H1 (cell line): ENCODE measurements around the gene MIPEP. TPM values are rescaled to one million over a fixed set of nuclear protein-coding genes. Genes with fewer than 3 reads are reported as not detected.

Source experiments
- CTCF ChIA-PET: fragments of 300-600 bp; sonication (Branson Sonifier 250); formaldehyde crosslinking; loops from one replicate; lab custom pipeline; 2021; ENCODE audit not compliant: partially characterized antibody; lab: Charles Lee
- POLR2A ChIA-PET: fragments of 300-600 bp; sonication (Branson Sonifier 250); formaldehyde crosslinking; loops from one replicate; lab custom pipeline; 2021; ENCODE audit warnings: inconsistent platforms; ENCODE audit not compliant: partially characterized antibody; lab: Charles Lee
- DNase-seq, 2 experiments: peaks; one replicate each; pipeline versions ENCODE4 v3.0.0 to v3.0.0-alpha.2; 2010 to 2022; ENCODE audit warnings: low spot score in 2 of 2, low read depth in 1 of 2, mixed read lengths in 1 of 2
- FAIRE-seq: peaks from 2 replicates; lab custom pipeline; 2011; peaks lifted over from hg19 to GRCh38; lab: Jason Lieb, UNC
- H2AFZ ChIP-seq: 2 replicates; pipeline ENCODE4 v1.8.1; 2012; ENCODE audit warnings: low read length, inconsistent platforms
- H2AK5ac ChIP-seq: 2 replicates; pipeline ENCODE4 v1.6.1; 2013; ENCODE audit warnings: low read depth, low read length
- H2BK120ac ChIP-seq: replicated peaks from 2 replicates; pipeline ENCODE3; 2013; ENCODE audit warnings: low read depth, low read length, inconsistent platforms
- H2BK12ac ChIP-seq: 2 replicates; pipeline ENCODE4 v1.6.1; 2013; ENCODE audit warnings: low read depth, low read length
- H2BK15ac ChIP-seq: 2 replicates; pipeline ENCODE4 v1.6.1; 2013; ENCODE audit warnings: low read length
- H2BK20ac ChIP-seq: 2 replicates; pipeline ENCODE4 v1.6.1; 2013; ENCODE audit warnings: low read length
- H2BK5ac ChIP-seq: 2 replicates; pipeline ENCODE4 v1.6.1; 2013; ENCODE audit warnings: low read depth, low read length
- H3K14ac ChIP-seq: 2 replicates; pipeline ENCODE4 v1.6.1; 2013; ENCODE audit warnings: inconsistent platforms; ENCODE audit not compliant: insufficient read length
- H3K18ac ChIP-seq: 2 replicates; pipeline ENCODE4 v1.6.1; 2013; ENCODE audit warnings: low read length; ENCODE audit errors: extremely low read depth
- H3K23ac ChIP-seq: 2 replicates; pipeline ENCODE4 v1.6.1; 2013; ENCODE audit warnings: inconsistent platforms; ENCODE audit not compliant: insufficient read length
- H3K23me2 ChIP-seq: 2 replicates; pipeline ENCODE4 v1.6.1; 2013; ENCODE audit warnings: low read depth, low read length
- H3K27ac ChIP-seq: 2 replicates; pipeline ENCODE4 v1.6.1; 2011; ENCODE audit warnings: low read depth, low read length, inconsistent platforms
- H3K27me3 ChIP-seq, 4 experiments: replicated peaks in 1 of 4; 1 replicate in 1 of 4; 2 replicates in 3 of 4; pipeline versions ENCODE4 v1.6.1 to v1.8.1; 2011 to 2013; ENCODE audit warnings: low read length in 3 of 4, mild to moderate bottlenecking in 3 of 4, inconsistent platforms in 2 of 4, mixed read lengths in 2 of 4, moderate library complexity in 1 of 4; ENCODE audit not compliant: control insufficient read depth in 3 of 4, insufficient read depth in 3 of 4; ENCODE audit errors: extremely low read depth in 1 of 4
- H3K36me3 ChIP-seq, 4 experiments: 2 replicates each; pipeline versions ENCODE4 v1.6.1 to v1.8.1; 2011 to 2013; ENCODE audit warnings: mild to moderate bottlenecking in 4 of 4, low read length in 3 of 4, moderate library complexity in 2 of 4, control low read depth in 1 of 4, inconsistent platforms in 1 of 4; ENCODE audit not compliant: insufficient read depth in 4 of 4, control insufficient read depth in 2 of 4
- H3K4ac ChIP-seq: replicated peaks from 2 replicates; pipeline ENCODE3; 2013; ENCODE audit warnings: low read length, low read depth, mixed read lengths, inconsistent platforms; ENCODE audit not compliant: insufficient read length
- H3K4me1 ChIP-seq, 4 experiments: replicated peaks in 1 of 4; 1 replicate in 1 of 4; 2 replicates in 3 of 4; pipeline versions ENCODE4 v1.6.1 to v1.8.1; 2011 to 2013; ENCODE audit warnings: low read length in 3 of 4, inconsistent platforms in 2 of 4, mixed read lengths in 1 of 4; ENCODE audit not compliant: insufficient read depth in 4 of 4, control insufficient read depth in 3 of 4
- H3K4me2 ChIP-seq, 2 experiments: 2 replicates each; pipeline versions ENCODE4 v1.6.1 to v1.8.1; 2011 to 2013; ENCODE audit warnings: low read depth in 2 of 2, low read length in 2 of 2, control low read depth in 1 of 2, inconsistent platforms in 1 of 2, mild to moderate bottlenecking in 1 of 2; ENCODE audit not compliant: insufficient read depth in 1 of 2
- H3K4me3 ChIP-seq, 4 experiments: fragments of 200-600, 300-600 bp in 1 of 4; sonication (generic), shearing (Covaris generic), sonication (Bioruptor Twin) in 1 of 4; 2 replicates each; pipeline versions ENCODE4 v1.5.1 to v1.8.1; 2011 to 2016; ENCODE audit warnings: low read length in 4 of 4, low read depth in 3 of 4, control low read depth in 2 of 4, inconsistent platforms in 2 of 4, mild to moderate bottlenecking in 2 of 4, mixed read lengths in 1 of 4, moderate library complexity in 1 of 4; ENCODE audit not compliant: insufficient read depth in 2 of 4; ENCODE audit errors: extremely low read depth in 1 of 4
- H3K56ac ChIP-seq: replicated peaks from 2 replicates; pipeline ENCODE3; 2013; ENCODE audit warnings: low read depth, mild to moderate bottlenecking, mixed read lengths, low read length, inconsistent platforms; ENCODE audit not compliant: insufficient read length
- H3K79me1 ChIP-seq: 2 replicates; pipeline ENCODE4 v1.6.1; 2013; ENCODE audit warnings: low read depth, low read length, control low read depth
- H3K79me2 ChIP-seq, 2 experiments: 2 replicates each; pipeline versions ENCODE4 v1.6.1 to v1.8.1; 2012 to 2013; ENCODE audit warnings: low read length in 2 of 2, mild to moderate bottlenecking in 2 of 2, inconsistent platforms in 1 of 2; ENCODE audit not compliant: insufficient read depth in 2 of 2, control insufficient read depth in 1 of 2
- H3K9ac ChIP-seq, 4 experiments: replicated peaks in 1 of 4; 1 replicate in 1 of 4; 2 replicates in 3 of 4; pipeline versions ENCODE4 v1.6.1 to v1.8.1; 2011 to 2013; ENCODE audit warnings: low read depth in 3 of 4, low read length in 3 of 4, control low read depth in 2 of 4, mild to moderate bottlenecking in 2 of 4, moderate library complexity in 2 of 4, inconsistent platforms in 1 of 4; ENCODE audit errors: extremely low read depth in 1 of 4
- H3K9me3 ChIP-seq, 2 experiments: 2 replicates each; pipeline versions ENCODE4 v1.6.1 to v1.8.1; 2012 to 2013; ENCODE audit warnings: mild to moderate bottlenecking in 2 of 2, moderate library complexity in 2 of 2, control low read depth in 1 of 2, inconsistent platforms in 1 of 2, low read depth in 1 of 2, low read length in 1 of 2, mixed read lengths in 1 of 2; ENCODE audit not compliant: insufficient read depth in 2 of 2
- H4K20me1 ChIP-seq, 2 experiments: replicated peaks in 1 of 2; 2 replicates each; pipeline versions ENCODE3 to v1.8.1; 2011 to 2013; ENCODE audit warnings: inconsistent platforms in 2 of 2, low read length in 2 of 2, mild to moderate bottlenecking in 1 of 2; ENCODE audit not compliant: insufficient read depth in 2 of 2, control insufficient read depth in 1 of 2
- H4K5ac ChIP-seq: 2 replicates; pipeline ENCODE4 v1.6.1; 2013; ENCODE audit warnings: low read length, low read depth, mixed read lengths, inconsistent platforms; ENCODE audit not compliant: insufficient read length
- H4K8ac ChIP-seq: 2 replicates; pipeline ENCODE4 v1.8.0; 2013; ENCODE audit warnings: mild to moderate bottlenecking, moderate library complexity, low read length, inconsistent platforms; ENCODE audit not compliant: insufficient read depth; ENCODE audit errors: extremely low read depth
- H4K91ac ChIP-seq: replicated peaks from 2 replicates; pipeline ENCODE3; 2013; ENCODE audit warnings: low read length, mixed read lengths, inconsistent platforms; ENCODE audit not compliant: insufficient read length
- WGBS, 2 experiments: shearing (Covaris generic) in 1 of 2; methylation state at CpG; one replicate each; pipeline versions ENCODE4 v1.1.6 to v1.1.7; 2013 to 2015; ENCODE audit warnings: low lambda C conversion rate in 2 of 2, mixed read lengths in 2 of 2, inconsistent platforms in 1 of 2, low coverage in 1 of 2, missing lambda C conversion rate in 1 of 2; ENCODE audit not compliant: insufficient replicate concordance in 2 of 2, insufficient coverage in 1 of 2, insufficient read length in 1 of 2; ENCODE audit errors: extremely low coverage in 1 of 2, missing lambda C conversion rate in 1 of 2; 5-methylcytosine and 5-hydroxymethylcytosine counted together
- polyA plus RNA-seq, 7 experiments: library from polyadenylated mRNA; depleted of rRNA in 3 of 7; stranded (reverse) in 5 of 7; unstranded in 2 of 7; fragments of >200 nt in 5 of 7; fragments of 200-250 nt in 2 of 7; gene quantifications; 1 replicate in 5 of 7; 2 replicates in 1 of 7; 4 replicates in 1 of 7; pipeline versions ENCODE4 v1.2.1 to v1.2.3, GENCODE V29; 2011 to 2013; ENCODE audit warnings: missing spikeins in 2 of 7, mixed read lengths in 2 of 7
- total RNA-seq: library from RNA; stranded (reverse); fragmentation: NEBNext Ultra II Directional; extraction: Animal tissue kit (Norgen Biotek cat#: 25700); gene quantifications from 2 replicates; pipeline ENCODE4 v1.2.1, GENCODE V29; 2021
- TF ChIP-seq, protein P1 (sequence below): IDR thresholded peaks from 2 replicates; pipeline ENCODE4 v1.6.1; 2012; ENCODE audit warnings: inconsistent platforms

Gene MIPEP
- total and polyA plus RNA-seq, 2 of the 8 experiments (the other 6 are each of a cell fraction or from before 2014, with no cell fraction given), result 24.0 to 24.2 TPM

DNA sequence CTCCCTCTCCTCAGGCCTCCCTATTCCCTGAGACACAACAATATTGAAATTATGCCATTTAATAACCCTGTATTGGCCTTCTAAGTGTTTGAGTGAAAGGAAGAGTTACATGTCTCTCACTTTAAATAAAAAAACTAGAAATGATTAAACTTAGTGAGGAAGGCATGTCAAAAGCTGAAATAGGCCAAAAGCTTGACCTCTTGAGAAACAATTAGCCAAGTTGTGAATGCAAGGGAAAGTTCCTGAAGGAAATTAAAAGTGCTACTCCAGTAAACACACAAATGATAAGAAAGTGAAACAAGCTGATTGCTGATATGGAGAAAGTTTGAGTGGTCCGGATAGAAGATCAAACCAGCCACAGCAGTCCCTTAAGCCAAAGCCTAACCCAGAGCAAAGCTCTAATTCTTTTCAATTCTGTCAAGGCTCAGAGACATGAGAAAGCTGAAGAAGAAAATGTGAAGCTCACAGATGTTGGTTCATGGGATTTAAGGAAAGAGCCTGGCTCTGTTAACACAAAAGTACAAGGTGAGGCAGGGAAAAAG lies 191.4 kb downstream of the MIPEP start:
- H3K27me3 ChIP-seq, result no peaks in the 10 kb centered on the region
- POLR2A ChIA-PET, result no interaction called here
- no peak overlapping the region for H2AK5ac ChIP-seq
- no peak overlapping the region for H2AFZ ChIP-seq
- H3K79me2 ChIP-seq, result no peaks in the 10 kb centered on the region
- H4K91ac ChIP-seq, result no peak overlapping the region
- no peak overlapping the region for H3K4ac ChIP-seq
- H4K20me1 ChIP-seq, result no peaks in the 10 kb centered on the region
- H3K23ac ChIP-seq, result no peak overlapping the region
- H3K4me3 ChIP-seq, result no peak overlapping the region
- H3K14ac ChIP-seq, result no peak overlapping the region
- CTCF ChIA-PET, result interaction anchor here (0.6 to 2.9 kb wide), 6 partner anchors 10 to 90 kb away, joined by 3 to 12 read pairs (median 4); no protein-coding TSS in a partner anchor
- FAIRE-seq, result no peak
- H3K4me1 ChIP-seq, result peaks cover 4 to 12% (median 8%) of the 10 kb centered on the region in 4 experiments
- H3K56ac ChIP-seq, result no peak overlapping the region
- DNase-seq, result no peak
- no peaks in the 10 kb centered on the region for H3K23me2 ChIP-seq
- no peak overlapping the region for H4K8ac ChIP-seq
- H2BK120ac ChIP-seq, result no peak overlapping the region
- H3K9ac ChIP-seq, result no peak overlapping the region
- no peak overlapping the region for H3K27ac ChIP-seq
- no peak overlapping the region for H2BK20ac ChIP-seq
- no peak overlapping the region for H2BK12ac ChIP-seq
- H3K18ac ChIP-seq, result no peak overlapping the region
- 100% methylated on average over 1 of the region's 1 CpG; no CpG with 5 or more reads in 1 of the 2 experiments for WGBS, 2 experiments
- H3K79me1 ChIP-seq, result no peaks in the 10 kb centered on the region
- H2BK15ac ChIP-seq, result no peak overlapping the region
- no peaks in the 10 kb centered on the region for H3K9me3 ChIP-seq
- no peak overlapping the region for H2BK5ac ChIP-seq
- no peak overlapping the region for H3K4me2 ChIP-seq
- H3K36me3 ChIP-seq, result no peaks in the 10 kb centered on the region
- H4K5ac ChIP-seq, result no peak overlapping the region
- TF ChIP-seq, protein P1, sequence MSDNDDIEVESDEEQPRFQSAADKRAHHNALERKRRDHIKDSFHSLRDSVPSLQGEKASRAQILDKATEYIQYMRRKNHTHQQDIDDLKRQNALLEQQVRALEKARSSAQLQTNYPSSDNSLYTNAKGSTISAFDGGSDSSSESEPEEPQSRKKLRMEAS, result no peak
